Colonic mucosa (tissue), 4 donors: ENCODE data around the gene DTNA. TPM values are rescaled to one million over a fixed set of nuclear protein-coding genes. Genes with fewer than 3 reads are reported as not detected.

Experiments used
- DNase-seq: peaks from one replicate; pipeline ENCODE4 v3.0.0-alpha.2; 2020
- H3K27ac ChIP-seq: fragments of 200-600 bp; one replicate; pipeline ENCODE4 v1.8.0; 2021
- H3K27me3 ChIP-seq: fragments of 200-600 bp; one replicate; pipeline ENCODE4 v1.8.0; 2021
- H3K36me3 ChIP-seq: fragments of 200-600 bp; one replicate; pipeline ENCODE4 v1.8.0; 2021
- H3K4me1 ChIP-seq: fragments of 200-600 bp; one replicate; pipeline ENCODE4 v1.8.0; 2021; ENCODE audit warnings: mild to moderate bottlenecking
- H3K4me3 ChIP-seq: fragments of 200-600 bp; one replicate; pipeline ENCODE4 v1.8.0; 2021
- H3K9ac ChIP-seq, 2 donors: one replicate each; pipeline ENCODE4 v1.7.0; 2013; ENCODE audit warnings: control low read depth in 2 of 2, low read depth in 2 of 2, low read length in 2 of 2
- H3K9me3 ChIP-seq: fragments of 200-600 bp; one replicate; pipeline ENCODE4 v1.8.0; 2021
- CTCF ChIP-seq: fragments of 200-600 bp; IDR thresholded peaks from one replicate; pipeline ENCODE4 v1.8.0; 2022; ENCODE audit warnings: antibody characterized with exemption, mild to moderate bottlenecking
- intact Hi-C: fragments of 100-400 bp; cut with DNase I; formaldehyde crosslinking; loops from one replicate; pipeline ENCODE4 v1.14.1; 2022
- total RNA-seq, 2 donors: library from RNA; stranded (reverse); fragmentation: NEBNext Ultra II Directional in 1 of 2; extraction: Animal tissue kit (Norgen Biotek cat#: 25700) in 1 of 2; gene quantifications; one replicate each; pipeline ENCODE4 v1.2.1, GENCODE V29; 2021
- donor health status: healthy.
- donor health status: DM: no; HTN: no; CAD: no.
- donor health status: DM: no; HTN: no; CAD: no.

The DTNA gene
- total RNA-seq, 2 donors from 2014 or later = 1.3 to 7.5 TPM

GRCh38 chr18:34933909-34934661, 224.0 kb downstream of the DTNA start:
- no peak for DNase-seq
- no peak for TF ChIP-seq CTCF
- H3K9ac ChIP-seq = no peak overlapping the region

GRCh38 chr18:34936772-34937171, 226.7 kb downstream of the DTNA start:
- Histone ChIP-seq H3K9me3 (no peaks in the 10 kb centered on the region), H3K4me3 (no peak overlapping the region), H3K4me1 (no peaks in the 10 kb centered on the region), H3K36me3 (no peaks in the 10 kb centered on the region), H3K9ac (no peak overlapping the region), H3K27ac (no peak overlapping the region), H3K27me3 (no peaks in the 10 kb centered on the region)
- TF ChIP-seq CTCF = no peak
- intact Hi-C loops = no loop called here
- no peak for DNase-seq

More at GRCh38 chr18:34933909-34934661, 224.0 kb downstream of the DTNA start:
- H3K27ac ChIP-seq = no peak overlapping the region
- H3K27me3 ChIP-seq = no peaks in the 10 kb centered on the region
- H3K4me3 ChIP-seq = no peak overlapping the region
- H3K9me3 ChIP-seq = no peaks in the 10 kb centered on the region
- intact Hi-C loops = no loop called here
- no peaks in the 10 kb centered on the region for H3K36me3 ChIP-seq
- H3K4me1 ChIP-seq = no peaks in the 10 kb centered on the region

GRCh38 chr18:34938090-34938489, 228.0 kb downstream of the DTNA start:
- H3K4me3 ChIP-seq = no peak overlapping the region
- no peaks in the 10 kb centered on the region for H3K27me3 ChIP-seq
- no peaks in the 10 kb centered on the region for H3K36me3 ChIP-seq
- no peaks in the 10 kb centered on the region for H3K4me1 ChIP-seq
- no peak overlapping the region for H3K27ac ChIP-seq
- no peak overlapping the region for H3K9ac ChIP-seq
- intact Hi-C loops = no loop called here
- no peaks in the 10 kb centered on the region for H3K9me3 ChIP-seq
- TF ChIP-seq CTCF = no peak
- DNase-seq = no peak
